Activated T-cell treated with anti-CD3 and anti-CD28 coated beads, Interleukin-2, amount 50 U/mL, for 72 hours (primary cell): ENCODE measurements around the gene RABGAP1L. TPM values are rescaled to one million over a fixed set of nuclear protein-coding genes. Genes with fewer than 3 reads are reported as not detected.

Experiments
- ATAC-seq, 2 donors: fragments of 150-1000 bp; cut with Tn5 transposase; replicated peaks in 1 of 2; 2 replicates each; pipeline ENCODE4 v1.10.0; 2021; ENCODE audit warnings: moderate library complexity in 2 of 2, mild to moderate bottlenecking in 1 of 2
- DNase-seq, 2 donors: peaks; one replicate each; pipeline ENCODE4 v3.0.0; 2021 to 2022; ENCODE audit warnings: mixed read lengths in 1 of 2
- H3K27ac Mint-ChIP-seq: one replicate; pipeline ENCODE4 v1.8.0; 2022; ENCODE audit warnings: mild to moderate bottlenecking, moderate library complexity, mixed read lengths
- H3K27me3 Mint-ChIP-seq: one replicate; pipeline ENCODE4 v1.8.0; 2022; ENCODE audit warnings: low read depth, mixed read lengths
- H3K36me3 Mint-ChIP-seq, 2 donors: one replicate each; pipeline ENCODE4 v1.8.0; 2022; ENCODE audit warnings: mixed read lengths in 2 of 2, mild to moderate bottlenecking in 1 of 2; ENCODE audit not compliant: insufficient read depth in 2 of 2
- H3K4me1 Mint-ChIP-seq: one replicate; pipeline ENCODE4 v1.8.0; 2022; ENCODE audit warnings: low read depth, mixed read lengths
- H3K4me3 Mint-ChIP-seq, 2 donors: one replicate each; pipeline ENCODE4 v1.8.0; 2022; ENCODE audit warnings: mild to moderate bottlenecking in 2 of 2, mixed read lengths in 2 of 2, moderate library complexity in 2 of 2
- H3K9me3 Mint-ChIP-seq, 2 donors: one replicate each; pipeline ENCODE4 v1.8.0; 2022; ENCODE audit warnings: mixed read lengths in 2 of 2
- total RNA-seq, 2 donors: library from RNA; stranded (reverse); gene quantifications; one replicate each; pipeline ENCODE4 v1.2.3, GENCODE V29; 2022

The RABGAP1L gene
- total RNA-seq, 2 donors from 2014 or later: 36.7 to 42.0 TPM

DNA sequence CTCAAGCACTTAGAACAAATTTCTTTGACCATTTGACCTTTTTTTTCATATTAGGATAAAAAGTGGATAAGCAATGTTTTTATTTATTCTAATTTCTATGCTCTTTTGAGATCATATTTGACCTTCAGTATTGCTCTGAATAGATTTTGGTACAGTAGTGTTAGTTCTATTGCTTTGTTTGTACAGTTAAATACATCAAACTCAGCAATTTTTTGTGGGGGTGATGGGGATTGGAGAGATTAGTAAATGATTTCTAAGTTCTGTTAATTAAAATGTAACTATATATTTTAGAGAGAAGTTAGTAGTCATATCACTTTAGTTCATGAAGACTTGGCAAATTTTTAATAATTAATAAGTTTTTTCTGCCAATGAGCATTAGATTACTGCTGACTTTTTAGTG, 286.0 kb downstream of the RABGAP1L start:
- no peaks in the 10 kb centered on the region for H3K9me3 Mint-ChIP-seq
- H3K36me3 Mint-ChIP-seq: no peaks in the 10 kb centered on the region
- no peak for DNase-seq
- no peak overlapping the region for H3K4me3 Mint-ChIP-seq
- ATAC-seq: no peak
- H3K4me1 Mint-ChIP-seq: no peaks in the 10 kb centered on the region
- H3K27me3 Mint-ChIP-seq: no peaks in the 10 kb centered on the region
- H3K27ac Mint-ChIP-seq: no peak overlapping the region

DNA sequence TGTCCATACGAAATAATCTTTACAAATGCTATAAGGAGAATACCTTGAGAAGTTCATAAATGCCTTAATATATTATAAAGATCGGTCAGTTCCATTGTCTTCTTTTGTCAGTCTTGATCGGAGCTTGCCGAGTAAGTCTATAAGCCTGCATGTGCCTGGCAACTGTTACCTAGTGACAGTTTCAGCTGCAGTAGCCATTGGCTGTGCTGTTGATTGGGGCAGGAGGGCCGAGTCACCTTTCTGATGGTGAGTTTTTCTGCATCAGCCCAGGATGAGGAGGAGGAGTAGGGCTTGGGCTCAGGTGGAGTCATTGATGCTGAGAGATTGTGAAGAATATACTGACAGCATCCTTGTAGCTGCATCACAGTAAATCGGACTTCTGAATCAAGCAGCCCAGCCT, 286.5 kb downstream of the RABGAP1L start:
- Mint-ChIP-seq H3K27me3 (no peaks in the 10 kb centered on the region), H3K27ac (no peak overlapping the region)
- ATAC-seq: no peak

DNA sequence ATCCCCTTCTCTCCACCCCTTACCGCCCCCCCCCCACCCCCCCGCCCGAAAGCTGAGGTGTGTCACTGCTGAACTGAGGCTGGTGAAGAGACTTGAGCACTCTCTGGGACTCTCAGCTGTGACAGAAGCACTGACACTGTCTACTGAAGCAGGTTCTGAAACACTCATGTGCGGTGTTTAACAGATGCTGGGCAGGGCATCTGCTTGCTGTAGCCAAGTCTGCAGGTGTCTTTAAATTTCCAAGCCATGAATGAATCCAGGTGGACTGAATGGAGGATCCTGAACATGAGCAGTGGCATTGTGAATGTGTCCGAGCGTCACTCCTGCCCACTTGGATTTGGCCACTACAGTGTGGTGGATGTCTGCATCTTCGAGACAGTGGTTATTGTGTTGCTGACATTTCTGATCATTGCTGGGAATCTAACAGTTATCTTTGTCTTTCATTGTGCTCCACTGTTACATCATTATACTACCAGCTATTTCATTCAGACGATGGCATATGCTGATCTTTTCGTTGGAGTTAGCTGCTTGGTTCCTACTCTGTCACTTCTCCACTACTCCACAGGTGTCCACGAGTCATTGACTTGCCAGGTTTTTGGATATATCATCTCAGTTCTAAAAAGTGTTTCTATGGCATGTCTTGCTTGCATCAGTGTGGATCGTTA, 288.7 kb downstream of the RABGAP1L start, which contains the start of gene GPR52:
Gene GPR52 (plus strand): TSS at position 99 of the 665 bp plus-strand sequence. CDS start 148 bp downstream, at position 247.
- Mint-ChIP-seq H3K4me1 (no peaks in the 10 kb centered on the region), H3K9me3 (no peaks in the 10 kb centered on the region), H3K27ac (no peak within 1 kb of the TSS), H3K4me3 (no peak within 1 kb of the TSS), H3K27me3 (no peaks in the 10 kb centered on the region), H3K36me3 (no peaks in the 10 kb centered on the region)
- DNase-seq (no peak), ATAC-seq (no peak)

More for the DNA sequence above, 286.5 kb downstream of the RABGAP1L start:
- H3K9me3 Mint-ChIP-seq: no peaks in the 10 kb centered on the region
- no peaks in the 10 kb centered on the region for H3K36me3 Mint-ChIP-seq
- no peaks in the 10 kb centered on the region for H3K4me1 Mint-ChIP-seq
- no peak for DNase-seq
- no peak overlapping the region for H3K4me3 Mint-ChIP-seq

DNA sequence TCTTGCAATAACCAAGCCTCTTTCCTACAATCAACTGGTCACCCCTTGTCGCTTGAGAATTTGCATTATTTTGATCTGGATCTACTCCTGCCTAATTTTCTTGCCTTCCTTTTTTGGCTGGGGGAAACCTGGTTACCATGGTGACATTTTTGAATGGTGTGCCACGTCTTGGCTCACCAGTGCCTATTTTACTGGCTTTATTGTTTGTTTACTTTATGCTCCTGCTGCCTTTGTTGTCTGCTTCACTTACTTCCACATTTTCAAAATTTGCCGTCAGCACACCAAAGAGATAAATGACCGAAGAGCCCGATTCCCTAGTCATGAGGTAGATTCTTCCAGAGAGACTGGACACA, 289.2 kb downstream of the RABGAP1L start:
- no peaks in the 10 kb centered on the region for H3K4me1 Mint-ChIP-seq
- H3K9me3 Mint-ChIP-seq: no peaks in the 10 kb centered on the region
- ATAC-seq (no peak), DNase-seq (no peak)
- no peak overlapping the region for H3K27ac Mint-ChIP-seq
- H3K4me3 Mint-ChIP-seq: no peak overlapping the region
- no peaks in the 10 kb centered on the region for H3K36me3 Mint-ChIP-seq
- H3K27me3 Mint-ChIP-seq: no peaks in the 10 kb centered on the region

DNA sequence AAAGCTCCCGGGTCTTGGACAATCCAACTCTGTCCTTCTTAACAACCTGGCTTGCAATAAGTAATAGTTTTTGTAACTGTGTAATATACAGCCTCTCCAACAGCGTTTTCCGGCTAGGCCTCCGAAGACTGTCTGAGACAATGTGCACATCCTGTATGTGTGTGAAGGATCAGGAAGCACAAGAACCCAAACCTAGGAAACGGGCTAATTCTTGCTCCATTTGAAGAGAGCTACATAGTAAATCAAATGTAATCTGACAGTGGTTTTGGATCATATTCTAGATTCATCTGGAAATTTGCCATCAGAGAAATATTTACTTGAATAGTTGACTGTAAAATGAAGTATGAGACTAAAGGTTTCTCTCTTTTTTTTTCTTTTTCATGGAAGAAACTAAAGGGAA, 289.7 kb downstream of the RABGAP1L start:
- Mint-ChIP-seq H3K27ac (no peak overlapping the region), H3K4me1 (no peaks in the 10 kb centered on the region), H3K9me3 (no peaks in the 10 kb centered on the region), H3K36me3 (no peaks in the 10 kb centered on the region), H3K4me3 (no peak overlapping the region), H3K27me3 (no peaks in the 10 kb centered on the region)
- DNase-seq (no peak), ATAC-seq (no peak)

DNA sequence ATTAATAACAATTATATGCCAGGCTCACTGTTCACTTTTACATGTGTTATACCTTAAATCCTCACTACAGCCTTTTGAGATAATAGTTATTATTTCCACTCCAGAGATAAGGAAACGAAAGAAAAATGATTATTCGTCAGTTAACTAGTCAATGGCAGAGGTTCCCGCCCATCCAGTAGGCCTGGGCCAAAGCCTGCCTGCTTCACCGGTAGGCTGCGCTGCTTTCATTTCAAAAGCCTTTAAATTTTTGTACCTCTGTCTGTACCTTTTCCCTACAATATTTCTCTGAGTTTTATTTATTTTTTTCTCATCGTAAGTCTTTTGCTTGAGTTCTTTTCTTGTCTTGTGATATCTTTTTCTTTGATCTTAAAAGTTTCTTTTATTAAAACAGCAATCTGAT, 292.1 kb downstream of the RABGAP1L start:
- Mint-ChIP-seq H3K36me3 (no peaks in the 10 kb centered on the region), H3K4me3 (no peak overlapping the region), H3K27ac (no peak overlapping the region), H3K9me3 (no peaks in the 10 kb centered on the region), H3K4me1 (no peaks in the 10 kb centered on the region), H3K27me3 (no peaks in the 10 kb centered on the region)
- no peak for DNase-seq
- no peak for ATAC-seq

DNA sequence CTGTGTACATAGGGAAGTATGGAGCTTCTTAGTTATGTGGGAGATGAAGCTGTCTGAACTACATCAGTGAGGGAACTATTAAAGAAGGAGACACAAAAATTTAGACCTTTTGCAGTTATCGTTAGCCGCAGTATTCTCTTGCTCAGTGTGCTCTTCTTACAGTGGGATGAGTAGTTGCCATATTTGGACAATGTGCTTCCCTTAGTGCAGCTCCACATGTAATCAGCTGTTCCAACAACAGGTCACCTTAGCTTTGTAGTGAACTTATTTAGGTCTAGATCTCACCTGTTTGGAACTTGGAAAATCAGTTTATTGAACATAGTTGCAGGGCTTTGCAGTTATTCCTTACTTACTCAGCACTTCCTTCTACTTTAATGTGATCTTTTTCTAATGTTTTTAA, 306.5 kb downstream of the RABGAP1L start:
- no peaks in the 10 kb centered on the region for H3K4me1 Mint-ChIP-seq
- no peak overlapping the region for H3K4me3 Mint-ChIP-seq
- ATAC-seq: no peak
- DNase-seq: no peak
- H3K36me3 Mint-ChIP-seq: peaks cover 0 to 1% of the 10 kb centered on the region in 2 donors
- no peaks in the 10 kb centered on the region for H3K27me3 Mint-ChIP-seq
- no peak overlapping the region for H3K27ac Mint-ChIP-seq
- H3K9me3 Mint-ChIP-seq: peaks cover 0 to 3% of the 10 kb centered on the region in 2 donors

DNA sequence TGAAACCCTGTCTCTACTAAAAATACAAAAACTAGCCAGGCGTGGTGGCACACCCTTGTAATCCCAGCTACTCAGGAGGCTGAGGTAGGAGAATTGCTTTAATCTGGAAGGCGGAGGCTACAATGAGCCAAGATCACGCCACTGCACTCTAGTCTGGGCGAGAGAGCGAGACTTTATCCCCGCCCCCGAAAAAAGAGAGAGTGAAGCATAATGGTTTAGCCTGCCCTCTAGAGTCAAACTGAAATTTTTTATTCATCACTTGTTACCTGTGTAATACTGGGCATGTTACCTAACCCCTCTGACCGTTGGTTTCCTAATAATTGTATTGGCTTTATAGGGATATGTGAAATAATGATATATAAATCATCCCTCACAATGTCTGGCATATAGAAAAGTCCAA, 307.3 kb downstream of the RABGAP1L start:
- Mint-ChIP-seq H3K4me1 (no peaks in the 10 kb centered on the region), H3K9me3 (peaks cover 0 to 3% of the 10 kb centered on the region in 2 donors), H3K4me3 (no peak overlapping the region), H3K27me3 (no peaks in the 10 kb centered on the region), H3K27ac (no peak overlapping the region), H3K36me3 (peaks cover 0 to 1% of the 10 kb centered on the region in 2 donors)
- ATAC-seq (no peak), DNase-seq (no peak)

DNA sequence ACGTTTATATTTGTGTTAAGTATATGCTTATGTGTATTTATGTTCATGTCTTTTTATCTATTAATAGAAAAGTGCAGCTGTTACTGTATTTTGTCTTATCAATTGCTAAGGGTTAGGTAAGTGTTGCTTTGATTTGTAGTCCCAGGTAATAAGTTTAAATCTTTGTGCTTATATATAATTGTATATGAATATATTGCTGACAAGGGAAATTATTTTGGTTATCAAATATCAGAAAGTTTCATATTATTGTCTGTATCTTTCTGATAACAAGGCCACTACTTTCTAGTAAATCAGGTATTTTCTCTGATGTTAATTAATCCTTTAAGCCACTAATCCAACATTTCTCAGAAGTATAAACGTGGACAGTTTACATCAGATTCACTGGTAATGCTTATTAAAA, 309.7 kb downstream of the RABGAP1L start:
- H3K4me1 Mint-ChIP-seq: no peaks in the 10 kb centered on the region
- H3K36me3 Mint-ChIP-seq: no peaks in the 10 kb centered on the region
- H3K4me3 Mint-ChIP-seq: no peak overlapping the region
- no peak for ATAC-seq
- no peaks in the 10 kb centered on the region for H3K27me3 Mint-ChIP-seq
- H3K27ac Mint-ChIP-seq: no peak overlapping the region
- DNase-seq: no peak
- H3K9me3 Mint-ChIP-seq: no peaks in the 10 kb centered on the region

DNA sequence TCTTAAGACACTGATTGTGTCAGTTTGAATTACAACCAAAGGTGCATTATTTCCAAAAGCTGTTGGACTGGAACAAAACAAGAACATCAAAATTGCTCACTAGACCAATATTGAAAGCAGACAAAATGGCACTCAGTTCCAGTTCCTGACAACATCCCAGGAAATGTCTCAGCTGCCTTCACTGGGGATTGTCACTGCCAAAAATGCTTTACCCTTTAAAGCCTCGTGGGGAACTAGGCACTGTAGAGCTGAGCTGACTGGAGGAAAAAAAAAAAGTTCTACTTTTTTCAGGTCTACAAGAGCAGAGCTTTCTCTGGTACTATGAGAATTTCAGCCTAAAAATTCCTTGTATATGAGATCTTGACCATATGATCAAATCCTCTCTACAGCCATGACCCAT, 310.4 kb downstream of the RABGAP1L start:
- no peaks in the 10 kb centered on the region for H3K4me1 Mint-ChIP-seq
- H3K27me3 Mint-ChIP-seq: no peaks in the 10 kb centered on the region
- H3K27ac Mint-ChIP-seq: no peak overlapping the region
- no peak overlapping the region for H3K4me3 Mint-ChIP-seq
- ATAC-seq (no peak), DNase-seq (no peak)
- no peaks in the 10 kb centered on the region for H3K9me3 Mint-ChIP-seq
- H3K36me3 Mint-ChIP-seq: no peaks in the 10 kb centered on the region

DNA sequence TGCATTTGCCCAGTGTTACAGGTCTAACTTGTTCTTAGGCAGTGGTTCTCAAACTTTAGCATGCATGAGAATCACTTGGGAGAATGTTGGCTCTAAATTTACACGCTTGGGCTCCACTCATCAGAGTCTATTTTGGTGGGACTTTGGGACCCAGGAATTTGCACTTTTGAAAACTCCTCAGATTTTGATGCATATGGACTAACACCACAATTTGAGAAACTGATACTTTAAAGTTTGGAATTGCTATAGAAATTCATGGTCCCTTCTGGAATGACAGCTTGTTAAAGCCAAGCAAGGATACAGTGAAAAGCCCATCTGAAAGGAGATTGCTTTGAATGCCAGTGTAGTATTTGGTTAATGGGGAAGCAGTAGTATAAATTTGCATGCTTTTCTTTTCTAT, 320.0 kb downstream of the RABGAP1L start:
- H3K4me1 Mint-ChIP-seq: no peaks in the 10 kb centered on the region
- ATAC-seq: no peak
- H3K27ac Mint-ChIP-seq: no peak overlapping the region
- peaks cover 0 to 3% of the 10 kb centered on the region in 2 donors for H3K9me3 Mint-ChIP-seq
- no peaks in the 10 kb centered on the region for H3K27me3 Mint-ChIP-seq
- no peak for DNase-seq
- H3K36me3 Mint-ChIP-seq: no peaks in the 10 kb centered on the region
- H3K4me3 Mint-ChIP-seq: no peak overlapping the region

DNA sequence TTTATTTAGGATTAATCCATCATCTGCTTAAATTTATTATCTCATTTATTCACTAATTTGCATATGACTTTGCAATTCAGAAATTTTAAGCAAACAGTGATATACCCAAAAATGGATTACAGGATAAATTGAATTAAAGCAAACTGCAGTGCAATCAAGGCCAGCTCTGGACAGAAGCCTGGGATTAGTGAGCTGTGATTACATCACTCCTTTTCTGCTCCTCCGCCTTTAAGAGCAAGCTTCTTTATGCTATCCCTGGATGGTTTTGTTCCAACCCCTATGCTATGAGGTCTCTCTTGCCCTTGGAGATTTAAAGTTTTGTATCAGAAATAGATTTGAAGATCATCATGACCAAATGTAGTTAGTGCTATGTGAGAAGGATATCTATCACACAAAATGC, 321.0 kb downstream of the RABGAP1L start:
- Mint-ChIP-seq H3K4me1 (no peaks in the 10 kb centered on the region), H3K9me3 (peaks cover 0 to 3% of the 10 kb centered on the region in 2 donors), H3K27ac (no peak overlapping the region), H3K4me3 (no peak overlapping the region), H3K36me3 (peaks cover 0 to 2% of the 10 kb centered on the region in 2 donors), H3K27me3 (no peaks in the 10 kb centered on the region)
- ATAC-seq: no peak
- no peak for DNase-seq

DNA sequence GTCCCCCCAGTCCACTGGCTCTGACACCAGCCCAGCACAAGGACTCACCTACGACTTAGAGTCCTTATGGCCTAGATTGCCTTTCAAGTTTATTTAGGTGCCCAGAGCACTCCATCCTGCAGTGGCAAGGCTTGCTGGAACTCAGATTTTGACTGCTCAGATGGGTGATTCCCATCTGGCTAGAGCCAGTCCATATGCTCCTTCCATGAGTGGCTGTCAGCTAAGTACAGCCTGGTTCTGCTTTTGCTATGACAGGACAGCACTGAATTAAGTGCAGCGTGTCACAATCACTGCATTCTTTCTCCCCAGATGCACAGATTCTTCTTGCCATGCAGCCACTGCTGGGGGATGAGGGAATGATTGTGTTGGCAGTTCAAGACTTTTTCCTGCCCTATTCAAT, 332.3 kb downstream of the RABGAP1L start:
- DNase-seq (no peak), ATAC-seq (no peak)
- Mint-ChIP-seq H3K27me3 (no peaks in the 10 kb centered on the region), H3K9me3 (peaks cover 0 to 3% of the 10 kb centered on the region in 2 donors), H3K4me3 (no peak overlapping the region), H3K36me3 (peaks cover 0 to 2% of the 10 kb centered on the region in 2 donors), H3K27ac (no peak overlapping the region), H3K4me1 (no peaks in the 10 kb centered on the region)

DNA sequence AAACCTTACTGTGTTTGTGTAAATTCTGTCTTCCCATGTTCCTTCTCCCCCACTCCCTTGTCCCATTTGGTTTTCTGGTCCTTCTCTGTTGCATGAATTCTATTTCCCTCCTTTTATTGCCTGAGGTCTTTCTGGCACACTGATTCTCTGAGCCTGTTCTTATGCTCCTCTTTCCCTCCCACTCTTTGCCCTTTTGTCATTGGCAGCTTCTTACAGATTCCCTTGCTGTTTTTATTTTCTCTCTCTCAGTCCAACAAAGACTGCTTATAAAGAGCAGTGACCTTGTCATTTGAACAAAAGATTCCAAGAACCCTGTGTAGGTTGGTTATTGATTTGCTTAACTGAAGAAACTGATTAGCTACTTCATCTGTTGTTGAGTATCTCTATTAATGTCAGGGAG, 338.2 kb downstream of the RABGAP1L start:
- Mint-ChIP-seq H3K36me3 (no peaks in the 10 kb centered on the region), H3K27ac (no peak overlapping the region), H3K9me3 (peaks cover 0 to 2% of the 10 kb centered on the region in 2 donors), H3K27me3 (no peaks in the 10 kb centered on the region), H3K4me1 (peaks cover 5% of the 10 kb centered on the region), H3K4me3 (no peak overlapping the region)
- ATAC-seq (no peak), DNase-seq (no peak)
